WTC11 (cell line): ENCODE measurements around the gene CTCF. TPM values are rescaled to one million over a fixed set of nuclear protein-coding genes. Genes with fewer than 3 reads are reported as not detected.
A peak's percentile ranks its signal among the peaks of the same experiment; 100 is the strongest.

ENCODE experiments used
- ATAC-seq: fragments of 200-7000 bp; cut with Tn5 transposase; 2 replicates; pipeline ENCODE4 v1.10.0; 2021; ENCODE audit warnings: mild to moderate bottlenecking, moderate library complexity
- CTCF ChIA-PET: fragments of 300-600 bp; sonication (Branson Sonifier 250); formaldehyde crosslinking; loops from one replicate; lab custom pipeline; 2021; ENCODE audit warnings: antibody characterized with exemption; lab: Charles Lee
- POLR2A ChIA-PET: fragments of 350-600 bp; sonication (Branson Sonifier 250); formaldehyde crosslinking; loops from one replicate; lab custom pipeline; 2021; ENCODE audit warnings: antibody characterized with exemption; lab: Charles Lee
- DNase-seq: peaks from one replicate; pipeline ENCODE4 v3.0.0; 2021; ENCODE audit warnings: low spot score
- H3K27ac Mint-ChIP-seq: 2 replicates; pipeline ENCODE4 v1.8.0; 2021; ENCODE audit warnings: mixed read lengths
- H3K27me3 Mint-ChIP-seq: 2 replicates; pipeline ENCODE4 v1.8.0; 2021; ENCODE audit warnings: low read depth, mild to moderate bottlenecking, moderate library complexity, mixed read lengths
- H3K36me3 Mint-ChIP-seq: 2 replicates; pipeline ENCODE4 v1.8.0; 2021; ENCODE audit warnings: mixed read lengths
- H3K4me1 Mint-ChIP-seq: 2 replicates; pipeline ENCODE4 v1.8.0; 2022; ENCODE audit warnings: mixed read lengths
- H3K4me3 Mint-ChIP-seq: 2 replicates; pipeline ENCODE4 v1.8.0; 2021; ENCODE audit warnings: mild to moderate bottlenecking, moderate library complexity, mixed read lengths
- H3K9me3 Mint-ChIP-seq: 2 replicates; pipeline ENCODE4 v1.8.0; 2021; ENCODE audit warnings: mixed read lengths
- ATF1 ChIP-seq: sonication (generic); formaldehyde crosslinking; IDR thresholded peaks from 2 replicates; pipeline ENCODE4 v1.8.1; 2023; ENCODE audit warnings: mild to moderate bottlenecking, moderate library complexity, missing genetic modification reagents
- ESRRA ChIP-seq: sonication (generic); formaldehyde crosslinking; IDR thresholded peaks from 2 replicates; pipeline ENCODE4 v1.8.1; 2022; ENCODE audit warnings: mild to moderate bottlenecking, missing genetic modification reagents, borderline replicate concordance
- FOXJ3 ChIP-seq: sonication (generic); formaldehyde crosslinking; IDR thresholded peaks from 2 replicates; pipeline ENCODE4 v1.9.0; 2021; ENCODE audit warnings: missing genetic modification reagents, mild to moderate bottlenecking, borderline replicate concordance
- FOXK1 ChIP-seq: sonication (generic); formaldehyde crosslinking; IDR thresholded peaks from 2 replicates; pipeline ENCODE4 v1.8.0; 2022; ENCODE audit warnings: mild to moderate bottlenecking, moderate library complexity, missing genetic modification reagents
- GABPB1 ChIP-seq: sonication (generic); formaldehyde crosslinking; IDR thresholded peaks from 2 replicates; pipeline ENCODE4 v1.8.1; 2023; ENCODE audit warnings: mild to moderate bottlenecking, missing genetic modification reagents
- JAZF1 ChIP-seq: fragments of 250-450 bp; sonication (Bioruptor Pico); IDR thresholded peaks from 2 replicates; pipeline ENCODE4 v1.9.0; 2021; ENCODE audit warnings: moderate library complexity, mild to moderate bottlenecking, inconsistent platforms
- JUN ChIP-seq: sonication (generic); formaldehyde crosslinking; IDR thresholded peaks from 2 replicates; pipeline ENCODE4 v1.8.0; 2023; ENCODE audit warnings: mild to moderate bottlenecking, missing genetic modification reagents
- KAT7 ChIP-seq: sonication (generic); formaldehyde crosslinking; IDR thresholded peaks from 2 replicates; pipeline ENCODE4 v1.8.1; 2023; ENCODE audit warnings: missing genetic modification reagents, mild to moderate bottlenecking, borderline replicate concordance
- MYBL2 ChIP-seq: sonication (generic); formaldehyde crosslinking; IDR thresholded peaks from 2 replicates; pipeline ENCODE4 v1.8.1; 2023; ENCODE audit warnings: mild to moderate bottlenecking, moderate library complexity, missing genetic modification reagents
- PRRX2 ChIP-seq: fragments of 250-450 bp; sonication (Bioruptor Pico); IDR thresholded peaks from 2 replicates; pipeline ENCODE4 v1.8.0; 2021; ENCODE audit warnings: mild to moderate bottlenecking
- RORB ChIP-seq: fragments of 250-450 bp; sonication (Bioruptor Pico); IDR thresholded peaks from 2 replicates; pipeline ENCODE4 v1.9.0; 2021; ENCODE audit warnings: mild to moderate bottlenecking
- TEAD4 ChIP-seq: sonication (generic); formaldehyde crosslinking; IDR thresholded peaks from 2 replicates; pipeline ENCODE4 v1.8.0; 2022; ENCODE audit warnings: mild to moderate bottlenecking, missing genetic modification reagents
- TP53 ChIP-seq: sonication (generic); formaldehyde crosslinking; IDR thresholded peaks from 2 replicates; pipeline ENCODE4 v1.8.1; 2023; ENCODE audit warnings: mild to moderate bottlenecking, missing genetic modification reagents
- ZBTB21 ChIP-seq: sonication (generic); formaldehyde crosslinking; IDR thresholded peaks from 2 replicates; pipeline ENCODE4 v1.8.1; 2023; ENCODE audit warnings: mild to moderate bottlenecking, missing genetic modification reagents, borderline replicate concordance
- ZNF138 ChIP-seq: sonication (generic); formaldehyde crosslinking; conservative IDR thresholded peaks from 2 replicates; pipeline ENCODE4 v1.8.1; 2022; ENCODE audit warnings: mild to moderate bottlenecking, moderate library complexity, missing genetic modification reagents
- ZNF396 ChIP-seq: fragments of 250-450 bp; sonication (Bioruptor Pico); IDR thresholded peaks from 2 replicates; pipeline ENCODE4 v1.8.0; 2021; ENCODE audit warnings: mild to moderate bottlenecking, moderate library complexity, borderline replicate concordance
- ZNF416 ChIP-seq: fragments of 250-450 bp; sonication (Bioruptor Pico); IDR thresholded peaks from 2 replicates; pipeline ENCODE4 v1.9.0; 2021; ENCODE audit warnings: mild to moderate bottlenecking, inconsistent platforms
- total RNA-seq: library from RNA; stranded (reverse); gene quantifications from 3 replicates; pipeline ENCODE4 v1.2.3, GENCODE V29; 2021
- TF ChIP-seq, protein P1 (sequence below): sonication (generic); formaldehyde crosslinking; IDR thresholded peaks from 2 replicates; pipeline ENCODE4 v1.8.0; 2023; ENCODE audit warnings: mild to moderate bottlenecking, missing genetic modification reagents
- TF ChIP-seq, protein P2 (sequence below): sonication (generic); formaldehyde crosslinking; IDR thresholded peaks from 2 replicates; pipeline ENCODE4 v1.8.0; 2023; ENCODE audit warnings: missing genetic modification reagents
- TF ChIP-seq, protein P3 (sequence below): fragments of 200-600 bp; IDR thresholded peaks from 2 replicates; pipeline ENCODE4 v1.8.0; 2022; ENCODE audit warnings: antibody characterized with exemption
- TF ChIP-seq, protein P4 (sequence below): sonication (generic); formaldehyde crosslinking; IDR thresholded peaks from 2 replicates; pipeline ENCODE4 v1.8.1; 2022; ENCODE audit warnings: low read depth, mild to moderate bottlenecking, moderate library complexity, missing genetic modification reagents, borderline replicate concordance
- TF ChIP-seq, protein P5 (sequence below): sonication (generic); formaldehyde crosslinking; IDR thresholded peaks from 2 replicates; pipeline ENCODE4 v1.8.1; 2023; ENCODE audit warnings: mild to moderate bottlenecking, missing genetic modification reagents, moderate library complexity
- TF ChIP-seq, protein P6 (sequence below): sonication (generic); formaldehyde crosslinking; IDR thresholded peaks from 2 replicates; pipeline ENCODE4 v1.8.1; 2022; ENCODE audit warnings: missing genetic modification reagents, borderline replicate concordance

Gene CTCF
- total RNA-seq, 1 experiment from 2014 or later, result 55.4 TPM

DNA sequence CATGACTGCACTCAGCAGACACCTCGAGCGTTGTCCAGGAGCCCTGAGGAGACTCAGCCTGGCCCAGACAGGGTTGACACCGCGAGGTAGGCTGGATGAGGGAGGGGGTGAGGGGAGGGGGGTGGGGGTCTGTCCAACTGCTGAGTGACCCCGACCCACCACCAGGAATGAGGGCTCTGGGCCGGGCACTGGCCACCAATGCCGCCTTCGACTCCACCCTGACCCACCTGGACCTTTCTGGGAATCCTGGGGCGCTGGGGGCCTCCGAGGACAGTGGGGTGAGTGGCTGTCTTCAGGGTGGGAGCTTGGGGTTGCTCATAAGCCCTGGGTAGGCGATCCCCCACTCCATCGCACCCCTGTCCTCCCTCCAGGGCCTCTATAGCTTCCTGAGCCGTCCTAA, 85.4 kb downstream of the CTCF start (continued):
- TF ChIP-seq, protein P1, sequence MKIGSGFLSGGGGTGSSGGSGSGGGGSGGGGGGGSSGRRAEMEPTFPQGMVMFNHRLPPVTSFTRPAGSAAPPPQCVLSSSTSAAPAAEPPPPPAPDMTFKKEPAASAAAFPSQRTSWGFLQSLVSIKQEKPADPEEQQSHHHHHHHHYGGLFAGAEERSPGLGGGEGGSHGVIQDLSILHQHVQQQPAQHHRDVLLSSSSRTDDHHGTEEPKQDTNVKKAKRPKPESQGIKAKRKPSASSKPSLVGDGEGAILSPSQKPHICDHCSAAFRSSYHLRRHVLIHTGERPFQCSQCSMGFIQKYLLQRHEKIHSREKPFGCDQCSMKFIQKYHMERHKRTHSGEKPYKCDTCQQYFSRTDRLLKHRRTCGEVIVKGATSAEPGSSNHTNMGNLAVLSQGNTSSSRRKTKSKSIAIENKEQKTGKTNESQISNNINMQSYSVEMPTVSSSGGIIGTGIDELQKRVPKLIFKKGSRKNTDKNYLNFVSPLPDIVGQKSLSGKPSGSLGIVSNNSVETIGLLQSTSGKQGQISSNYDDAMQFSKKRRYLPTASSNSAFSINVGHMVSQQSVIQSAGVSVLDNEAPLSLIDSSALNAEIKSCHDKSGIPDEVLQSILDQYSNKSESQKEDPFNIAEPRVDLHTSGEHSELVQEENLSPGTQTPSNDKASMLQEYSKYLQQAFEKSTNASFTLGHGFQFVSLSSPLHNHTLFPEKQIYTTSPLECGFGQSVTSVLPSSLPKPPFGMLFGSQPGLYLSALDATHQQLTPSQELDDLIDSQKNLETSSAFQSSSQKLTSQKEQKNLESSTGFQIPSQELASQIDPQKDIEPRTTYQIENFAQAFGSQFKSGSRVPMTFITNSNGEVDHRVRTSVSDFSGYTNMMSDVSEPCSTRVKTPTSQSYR (CRISPR knock-in tag), result no peak
- TF ChIP-seq, protein P2, sequence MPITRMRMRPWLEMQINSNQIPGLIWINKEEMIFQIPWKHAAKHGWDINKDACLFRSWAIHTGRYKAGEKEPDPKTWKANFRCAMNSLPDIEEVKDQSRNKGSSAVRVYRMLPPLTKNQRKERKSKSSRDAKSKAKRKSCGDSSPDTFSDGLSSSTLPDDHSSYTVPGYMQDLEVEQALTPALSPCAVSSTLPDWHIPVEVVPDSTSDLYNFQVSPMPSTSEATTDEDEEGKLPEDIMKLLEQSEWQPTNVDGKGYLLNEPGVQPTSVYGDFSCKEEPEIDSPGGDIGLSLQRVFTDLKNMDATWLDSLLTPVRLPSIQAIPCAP, result no peak
- no peak for TF ChIP-seq MYBL2 (CRISPR knock-in tag)
- no peak for TF ChIP-seq ATF1 (CRISPR knock-in tag)
- TF ChIP-seq, protein P3, sequence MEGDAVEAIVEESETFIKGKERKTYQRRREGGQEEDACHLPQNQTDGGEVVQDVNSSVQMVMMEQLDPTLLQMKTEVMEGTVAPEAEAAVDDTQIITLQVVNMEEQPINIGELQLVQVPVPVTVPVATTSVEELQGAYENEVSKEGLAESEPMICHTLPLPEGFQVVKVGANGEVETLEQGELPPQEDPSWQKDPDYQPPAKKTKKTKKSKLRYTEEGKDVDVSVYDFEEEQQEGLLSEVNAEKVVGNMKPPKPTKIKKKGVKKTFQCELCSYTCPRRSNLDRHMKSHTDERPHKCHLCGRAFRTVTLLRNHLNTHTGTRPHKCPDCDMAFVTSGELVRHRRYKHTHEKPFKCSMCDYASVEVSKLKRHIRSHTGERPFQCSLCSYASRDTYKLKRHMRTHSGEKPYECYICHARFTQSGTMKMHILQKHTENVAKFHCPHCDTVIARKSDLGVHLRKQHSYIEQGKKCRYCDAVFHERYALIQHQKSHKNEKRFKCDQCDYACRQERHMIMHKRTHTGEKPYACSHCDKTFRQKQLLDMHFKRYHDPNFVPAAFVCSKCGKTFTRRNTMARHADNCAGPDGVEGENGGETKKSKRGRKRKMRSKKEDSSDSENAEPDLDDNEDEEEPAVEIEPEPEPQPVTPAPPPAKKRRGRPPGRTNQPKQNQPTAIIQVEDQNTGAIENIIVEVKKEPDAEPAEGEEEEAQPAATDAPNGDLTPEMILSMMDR, result no peak
- TF ChIP-seq, protein P4, sequence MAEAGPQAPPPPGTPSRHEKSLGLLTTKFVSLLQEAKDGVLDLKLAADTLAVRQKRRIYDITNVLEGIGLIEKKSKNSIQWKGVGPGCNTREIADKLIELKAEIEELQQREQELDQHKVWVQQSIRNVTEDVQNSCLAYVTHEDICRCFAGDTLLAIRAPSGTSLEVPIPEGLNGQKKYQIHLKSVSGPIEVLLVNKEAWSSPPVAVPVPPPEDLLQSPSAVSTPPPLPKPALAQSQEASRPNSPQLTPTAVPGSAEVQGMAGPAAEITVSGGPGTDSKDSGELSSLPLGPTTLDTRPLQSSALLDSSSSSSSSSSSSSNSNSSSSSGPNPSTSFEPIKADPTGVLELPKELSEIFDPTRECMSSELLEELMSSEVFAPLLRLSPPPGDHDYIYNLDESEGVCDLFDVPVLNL (CRISPR knock-in tag), result no peak
- TF ChIP-seq, all 79 proteins: peak for 0

DNA sequence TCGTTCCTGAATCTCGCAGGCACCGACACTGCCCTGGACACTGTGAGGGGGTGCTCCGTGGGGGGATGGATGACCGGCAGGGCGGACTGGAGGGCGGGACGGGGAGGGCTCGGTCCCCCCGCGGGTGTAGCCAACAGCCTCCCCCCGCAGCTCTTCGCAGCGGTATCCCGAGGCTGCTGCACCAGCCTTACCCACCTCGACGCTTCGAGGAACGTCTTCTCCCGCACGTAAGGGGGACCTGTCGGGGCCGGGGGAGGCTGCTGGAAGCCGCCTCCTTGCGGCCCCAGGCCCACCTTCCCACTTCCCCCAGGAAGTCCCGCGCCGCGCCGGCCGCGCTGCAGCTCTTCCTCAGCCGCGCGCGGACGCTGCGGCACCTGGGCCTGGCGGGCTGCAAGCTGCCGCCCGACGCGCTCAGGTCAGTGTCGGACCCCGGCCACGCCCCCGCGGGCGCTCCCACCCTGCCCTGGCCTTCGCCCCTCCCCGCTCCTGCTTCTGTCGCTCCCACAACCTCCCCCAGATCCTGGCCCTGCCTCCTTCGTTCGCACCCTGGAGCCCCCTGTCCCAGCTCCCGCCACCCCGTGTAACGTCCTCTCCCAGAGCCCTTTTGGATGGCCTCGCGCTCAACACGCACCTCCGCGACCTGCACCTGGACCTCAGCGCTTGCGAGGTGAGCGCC, 85.9 kb downstream of the CTCF start:
- ChIA-PET CTCF (interaction anchor here (0.9 to 9.6 kb wide), 13 partner anchors 12 to 168 kb away, joined by 3 to 197 read pairs (median 9); partner anchors contain the start of genes ACD, C16orf86, CTCF and ENKD1), POLR2A (interaction anchor here (0.5 to 1.6 kb wide), 3 partner anchors 13 to 160 kb away, joined by 3 to 9 read pairs (median 4); partner anchors contain the start of genes ACD and PARD6A)
- Mint-ChIP-seq H3K27ac (no peak overlapping the region), H3K27me3 (peaks cover 80% of the 10 kb centered on the region), H3K4me1 (peaks cover 10% of the 10 kb centered on the region), H3K9me3 (no peaks in the 10 kb centered on the region), H3K4me3 (peak overlapping the region; percentile 44), H3K36me3 (no peaks in the 10 kb centered on the region; the same call in 1 of the 2 replicates)
- TF ChIP-seq ZBTB21 (no peak), RORB (CRISPR knock-in tag) (no peak), FOXK1 (CRISPR knock-in tag) (no peak), ZNF416 (CRISPR knock-in tag) (no peak), ESRRA (CRISPR knock-in tag) (no peak), GABPB1 (no peak), PRRX2 (CRISPR knock-in tag) (no peak), TP53 (CRISPR knock-in tag) (no peak), FOXJ3 (CRISPR knock-in tag) (no peak), KAT7 (CRISPR knock-in tag) (no peak), JAZF1 (CRISPR knock-in tag) (no peak), JUN (CRISPR knock-in tag) (no peak), ZNF138 (no peak), ZNF396 (CRISPR knock-in tag) (no peak), TEAD4 (CRISPR knock-in tag) (no peak), MYBL2 (CRISPR knock-in tag) (no peak)
- TF ChIP-seq, protein P5, sequence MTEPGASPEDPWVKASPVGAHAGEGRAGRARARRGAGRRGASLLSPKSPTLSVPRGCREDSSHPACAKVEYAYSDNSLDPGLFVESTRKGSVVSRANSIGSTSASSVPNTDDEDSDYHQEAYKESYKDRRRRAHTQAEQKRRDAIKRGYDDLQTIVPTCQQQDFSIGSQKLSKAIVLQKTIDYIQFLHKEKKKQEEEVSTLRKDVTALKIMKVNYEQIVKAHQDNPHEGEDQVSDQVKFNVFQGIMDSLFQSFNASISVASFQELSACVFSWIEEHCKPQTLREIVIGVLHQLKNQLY (CRISPR knock-in tag), result no peak
- TF ChIP-seq, protein P6, sequence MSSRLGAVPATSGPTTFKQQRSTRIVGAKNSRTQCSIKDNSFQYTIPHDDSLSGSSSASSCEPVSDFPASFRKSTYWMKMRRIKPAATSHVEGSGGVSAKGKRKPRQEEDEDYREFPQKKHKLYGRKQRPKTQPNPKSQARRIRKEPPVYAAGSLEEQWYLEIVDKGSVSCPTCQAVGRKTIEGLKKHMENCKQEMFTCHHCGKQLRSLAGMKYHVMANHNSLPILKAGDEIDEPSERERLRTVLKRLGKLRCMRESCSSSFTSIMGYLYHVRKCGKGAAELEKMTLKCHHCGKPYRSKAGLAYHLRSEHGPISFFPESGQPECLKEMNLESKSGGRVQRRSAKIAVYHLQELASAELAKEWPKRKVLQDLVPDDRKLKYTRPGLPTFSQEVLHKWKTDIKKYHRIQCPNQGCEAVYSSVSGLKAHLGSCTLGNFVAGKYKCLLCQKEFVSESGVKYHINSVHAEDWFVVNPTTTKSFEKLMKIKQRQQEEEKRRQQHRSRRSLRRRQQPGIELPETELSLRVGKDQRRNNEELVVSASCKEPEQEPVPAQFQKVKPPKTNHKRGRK (CRISPR knock-in tag), result no peak
- no peak for ATAC-seq
- DNase-seq, result peak; percentile 60
